Stomach smooth muscle (tissue), 2 donors: ENCODE results near the gene PIAS1.

Source experiments
- H3K27ac ChIP-seq: one replicate; pipeline ENCODE4 v1.7.0; 2013; ENCODE audit warnings: mild to moderate bottlenecking, low read length, inconsistent platforms
- H3K27me3 ChIP-seq, 2 donors: one replicate each; pipeline ENCODE4 v1.7.0; 2013; ENCODE audit warnings: low read length in 2 of 2; ENCODE audit not compliant: insufficient read depth in 2 of 2, control insufficient read depth in 1 of 2
- H3K36me3 ChIP-seq, 2 donors: one replicate each; pipeline ENCODE4 v1.7.0; 2013; ENCODE audit warnings: low read length in 2 of 2; ENCODE audit not compliant: control insufficient read depth in 2 of 2, insufficient read depth in 2 of 2
- H3K4me1 ChIP-seq: one replicate; pipeline ENCODE4 v1.7.0; 2013; ENCODE audit warnings: low read length; ENCODE audit not compliant: control insufficient read depth, insufficient read depth
- H3K4me3 ChIP-seq, 2 donors: one replicate each; pipeline ENCODE4 v1.7.0; 2013; ENCODE audit warnings: low read length in 2 of 2
- H3K9ac ChIP-seq, 2 donors: one replicate each; pipeline ENCODE4 v1.7.0; 2013; ENCODE audit warnings: low read length in 2 of 2, mild to moderate bottlenecking in 1 of 2
- H3K9me3 ChIP-seq, 2 donors: one replicate each; pipeline ENCODE4 v1.7.0; 2013; ENCODE audit warnings: low read length in 2 of 2; ENCODE audit not compliant: control insufficient read depth in 2 of 2
- donor health status: healthy.
- donor health status: Pancreatic carcinoma.

The PIAS1 gene

DNA sequence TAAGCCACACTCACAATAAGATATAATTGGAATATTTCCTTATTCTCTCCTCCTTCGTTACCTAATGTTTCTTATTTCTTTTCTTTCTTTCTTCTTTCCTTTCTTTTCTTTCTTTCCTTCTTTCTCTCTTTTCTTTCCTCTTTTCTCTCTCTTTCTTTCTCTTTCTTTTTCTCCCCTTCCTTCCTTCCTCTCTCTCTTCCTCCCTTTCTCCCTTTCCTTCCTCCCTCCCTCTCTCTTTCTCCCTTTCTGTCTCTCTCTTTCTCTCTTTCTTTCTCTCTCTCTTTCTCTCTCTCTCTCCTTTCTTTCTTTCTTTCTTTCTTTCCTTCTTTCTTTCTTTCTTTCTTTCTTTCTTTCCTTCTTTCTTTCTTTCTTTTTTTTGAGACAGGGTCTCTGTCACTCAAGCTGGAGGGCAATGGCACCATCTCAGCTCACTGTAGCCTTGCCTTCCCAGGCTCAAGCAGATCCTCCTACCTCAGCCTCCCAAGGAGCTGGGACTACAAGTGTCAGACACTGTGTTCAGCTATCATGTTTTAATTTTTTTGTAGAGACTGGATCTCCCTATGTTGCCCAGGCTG lies 19.3 kb upstream of the PIAS1 start:
- H3K36me3 ChIP-seq, result no peaks in the 10 kb centered on the region
- H3K9me3 ChIP-seq, result no peaks in the 10 kb centered on the region
- no peaks in the 10 kb centered on the region for H3K4me1 ChIP-seq
- H3K9ac ChIP-seq, result no peak overlapping the region
- no peak overlapping the region for H3K27ac ChIP-seq
- no peaks in the 10 kb centered on the region for H3K27me3 ChIP-seq
- no peak overlapping the region for H3K4me3 ChIP-seq

DNA sequence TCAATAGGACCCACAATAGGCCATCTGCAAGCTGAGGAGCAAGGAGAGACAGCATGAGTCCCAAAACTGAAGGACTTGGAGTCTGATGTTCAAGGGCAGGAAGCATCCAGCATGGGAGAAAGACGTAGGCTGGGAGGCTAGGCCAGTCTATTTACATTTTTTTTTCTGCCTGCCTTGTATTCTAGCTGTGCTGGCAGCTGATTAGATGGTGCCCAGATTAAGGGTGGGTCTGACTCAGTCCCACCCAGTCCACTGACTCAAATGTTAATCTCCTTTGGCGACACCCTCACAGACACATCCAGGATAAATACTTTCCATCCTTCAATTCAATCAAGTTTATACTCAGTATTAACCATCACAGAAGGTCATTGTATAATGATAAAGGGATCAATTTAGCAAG lies 15.9 kb upstream of the PIAS1 start:
- no peak overlapping the region for H3K9ac ChIP-seq
- no peak overlapping the region for H3K27ac ChIP-seq
- H3K9me3 ChIP-seq, result no peaks in the 10 kb centered on the region
- H3K36me3 ChIP-seq, result no peaks in the 10 kb centered on the region
- no peaks in the 10 kb centered on the region for H3K27me3 ChIP-seq
- no peaks in the 10 kb centered on the region for H3K4me1 ChIP-seq
- H3K4me3 ChIP-seq, result no peak overlapping the region

DNA sequence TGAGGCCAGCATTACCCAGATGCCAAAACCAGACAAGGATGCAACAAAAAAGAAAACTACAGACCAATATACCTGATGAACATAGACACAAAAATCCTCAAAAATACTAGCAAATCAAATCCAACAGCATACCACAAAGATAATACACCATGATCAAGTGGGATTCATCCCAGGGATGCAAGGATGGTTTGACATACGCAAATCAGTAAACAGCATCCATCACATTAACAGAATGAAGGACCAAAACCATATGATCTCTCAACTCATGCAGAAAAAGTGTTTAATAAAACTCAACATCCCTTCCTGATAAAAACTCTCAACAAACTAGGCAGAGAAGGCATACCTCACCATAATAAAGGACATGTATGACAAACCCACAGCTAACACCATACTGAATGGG lies 14.0 kb upstream of the PIAS1 start:
- Histone ChIP-seq H3K4me3 (no peak overlapping the region), H3K27ac (no peak overlapping the region), H3K9ac (no peak overlapping the region), H3K27me3 (no peaks in the 10 kb centered on the region), H3K36me3 (no peaks in the 10 kb centered on the region), H3K4me1 (no peaks in the 10 kb centered on the region), H3K9me3 (no peaks in the 10 kb centered on the region)

- no peaks in the 10 kb centered on the region for H3K27me3 ChIP-seq
- no peak overlapping the region for H3K9ac ChIP-seq
- H3K27ac ChIP-seq, result no peak overlapping the region
- no peaks in the 10 kb centered on the region for H3K36me3 ChIP-seq
- H3K9me3 ChIP-seq, result no peaks in the 10 kb centered on the region
- H3K4me3 ChIP-seq, result no peak overlapping the region
- no peaks in the 10 kb centered on the region for H3K4me1 ChIP-seq
These were observed 11.8 kb upstream of the PIAS1 start for GRCh38 chr15:68042156-68042854.

- Histone ChIP-seq H3K9me3 (no peaks in the 10 kb centered on the region), H3K36me3 (no peaks in the 10 kb centered on the region), H3K4me1 (no peaks in the 10 kb centered on the region), H3K4me3 (no peak overlapping the region), H3K27ac (no peak overlapping the region), H3K27me3 (no peaks in the 10 kb centered on the region), H3K9ac (no peak overlapping the region)
These were observed 11.3 kb upstream of the PIAS1 start for GRCh38 chr15:68042855-68043222.

GRCh38 chr15:68045289-68046265 lies 8.5 kb upstream of the PIAS1 start:
- Histone ChIP-seq H3K36me3 (no peaks in the 10 kb centered on the region), H3K9me3 (no peaks in the 10 kb centered on the region), H3K27ac (no peak overlapping the region), H3K4me3 (no peak overlapping the region), H3K27me3 (no peaks in the 10 kb centered on the region), H3K4me1 (no peaks in the 10 kb centered on the region), H3K9ac (no peak overlapping the region)

DNA sequence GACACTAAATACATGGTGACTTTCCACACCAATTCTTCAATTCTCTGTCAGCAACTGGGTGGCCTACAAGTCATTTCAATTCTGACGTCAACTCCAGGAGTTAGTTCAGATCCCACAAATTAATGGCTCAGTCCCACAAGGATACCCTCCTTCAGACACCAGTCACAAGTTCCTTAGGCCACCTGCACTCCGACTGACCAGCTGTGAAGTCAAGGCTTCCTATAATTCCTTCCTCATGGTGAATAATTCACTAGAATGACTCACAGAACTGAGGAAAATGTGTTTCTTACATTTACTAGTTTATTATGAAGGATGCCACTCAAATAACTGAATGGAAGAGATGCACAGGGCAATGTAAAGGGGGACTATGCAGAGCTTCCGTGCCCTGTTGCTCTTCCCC lies 6.3 kb upstream of the PIAS1 start:
- H3K27me3 ChIP-seq, result no peaks in the 10 kb centered on the region
- H3K9ac ChIP-seq, result no peak overlapping the region
- H3K4me3 ChIP-seq, result no peak overlapping the region
- no peak overlapping the region for H3K27ac ChIP-seq
- H3K36me3 ChIP-seq, result no peaks in the 10 kb centered on the region
- no peaks in the 10 kb centered on the region for H3K9me3 ChIP-seq
- H3K4me1 ChIP-seq, result no peaks in the 10 kb centered on the region

DNA sequence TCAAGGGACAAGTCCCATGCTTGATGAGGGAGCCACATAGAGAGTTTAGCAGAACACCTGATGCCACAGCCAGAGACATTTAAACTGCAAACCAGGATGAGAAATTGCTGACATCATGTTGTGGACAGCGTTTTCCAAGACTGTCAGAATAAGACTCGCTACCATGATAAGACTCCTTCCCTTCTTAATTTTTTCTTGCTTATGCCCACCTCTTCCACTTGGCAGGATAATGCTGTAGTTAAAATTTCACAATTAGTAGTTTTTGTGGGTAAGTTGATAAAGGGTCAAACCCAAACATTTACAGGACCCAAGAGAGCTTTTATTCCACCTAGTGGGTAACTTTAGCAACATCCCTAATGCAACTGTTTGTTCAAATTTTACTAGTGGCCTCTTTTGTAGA lies 3.0 kb upstream of the PIAS1 start:
- H3K27ac ChIP-seq, result no peak overlapping the region

DNA sequence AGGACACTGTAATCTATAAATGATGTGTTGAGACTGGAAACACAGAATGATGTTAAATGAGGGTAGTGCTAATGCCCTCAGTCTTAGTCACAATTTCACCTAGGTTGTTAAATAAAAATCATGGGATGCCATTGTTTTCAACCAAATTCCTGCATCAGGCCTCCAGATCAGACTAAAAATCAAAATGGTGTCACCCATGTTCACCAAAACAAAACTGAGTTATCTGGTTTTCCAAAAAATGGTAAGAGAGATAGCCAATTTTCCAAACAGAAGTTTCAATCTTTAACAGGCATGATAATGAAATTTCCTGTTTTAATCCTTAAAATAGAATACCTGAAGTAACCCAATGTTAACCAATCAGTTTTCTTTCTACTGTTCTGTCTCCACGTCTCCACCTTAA lies 2.2 kb upstream of the PIAS1 start:
- H3K27ac ChIP-seq, result no peak overlapping the region
- no peak overlapping the region for H3K4me3 ChIP-seq
- no peaks in the 10 kb centered on the region for H3K27me3 ChIP-seq
- H3K9ac ChIP-seq, result no peak overlapping the region
- no peaks in the 10 kb centered on the region for H3K9me3 ChIP-seq
- H3K4me1 ChIP-seq, result no peaks in the 10 kb centered on the region
- H3K36me3 ChIP-seq, result no peaks in the 10 kb centered on the region

More for the DNA sequence above, 3.0 kb upstream of the PIAS1 start:
- Histone ChIP-seq H3K9me3 (no peaks in the 10 kb centered on the region), H3K27me3 (no peaks in the 10 kb centered on the region), H3K9ac (no peak overlapping the region), H3K36me3 (no peaks in the 10 kb centered on the region), H3K4me3 (no peak overlapping the region), H3K4me1 (no peaks in the 10 kb centered on the region)

GRCh38 chr15:68052431-68052830 lies 1.7 kb upstream of the PIAS1 start:
- Histone ChIP-seq H3K27me3 (no peaks in the 10 kb centered on the region), H3K9me3 (no peaks in the 10 kb centered on the region), H3K27ac (no peak overlapping the region), H3K9ac (no peak overlapping the region), H3K4me3 (no peak overlapping the region), H3K4me1 (no peaks in the 10 kb centered on the region), H3K36me3 (no peaks in the 10 kb centered on the region)
